ENCODE data around the gene FAAP20.

Gene FAAP20

DNA sequence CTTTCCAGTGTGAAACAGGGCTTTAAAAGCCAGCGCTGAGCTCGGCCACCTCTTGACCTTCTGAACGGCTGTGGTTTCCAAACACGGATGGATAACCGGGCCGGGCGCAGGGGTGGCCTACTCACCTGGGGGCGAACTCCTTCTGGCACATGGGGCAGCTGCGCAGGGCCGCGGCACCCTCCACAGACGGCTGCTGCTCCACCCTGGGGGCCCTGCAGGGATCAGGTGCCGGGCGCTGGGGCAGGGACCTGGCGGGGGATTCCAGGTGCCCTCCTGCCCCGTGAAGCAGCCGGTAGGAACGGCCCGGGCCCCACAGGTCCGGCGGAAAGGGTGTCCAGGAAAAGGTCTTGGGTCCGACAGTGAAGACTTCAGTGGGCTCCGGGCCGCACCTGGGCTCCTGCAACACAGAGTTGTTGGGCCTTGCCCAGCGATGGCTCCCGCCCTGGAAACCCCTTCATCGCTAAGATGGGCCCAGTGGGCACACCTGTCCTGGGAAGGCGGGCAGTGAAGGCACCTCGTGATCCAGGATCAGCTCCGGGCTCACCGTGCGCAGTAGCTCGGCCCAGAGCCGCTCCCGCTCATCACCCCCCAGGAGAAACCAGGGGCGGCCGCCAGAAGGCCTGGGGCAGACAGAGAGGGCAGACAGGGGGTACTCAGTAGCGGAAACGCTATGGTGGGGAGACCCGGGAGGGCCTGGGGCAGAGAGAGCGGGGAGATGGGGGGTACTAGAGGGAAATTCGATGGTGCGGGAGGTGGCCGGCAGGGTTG, 874 bp downstream of the FAAP20 start:
- no peak for DNase-seq

DNA sequence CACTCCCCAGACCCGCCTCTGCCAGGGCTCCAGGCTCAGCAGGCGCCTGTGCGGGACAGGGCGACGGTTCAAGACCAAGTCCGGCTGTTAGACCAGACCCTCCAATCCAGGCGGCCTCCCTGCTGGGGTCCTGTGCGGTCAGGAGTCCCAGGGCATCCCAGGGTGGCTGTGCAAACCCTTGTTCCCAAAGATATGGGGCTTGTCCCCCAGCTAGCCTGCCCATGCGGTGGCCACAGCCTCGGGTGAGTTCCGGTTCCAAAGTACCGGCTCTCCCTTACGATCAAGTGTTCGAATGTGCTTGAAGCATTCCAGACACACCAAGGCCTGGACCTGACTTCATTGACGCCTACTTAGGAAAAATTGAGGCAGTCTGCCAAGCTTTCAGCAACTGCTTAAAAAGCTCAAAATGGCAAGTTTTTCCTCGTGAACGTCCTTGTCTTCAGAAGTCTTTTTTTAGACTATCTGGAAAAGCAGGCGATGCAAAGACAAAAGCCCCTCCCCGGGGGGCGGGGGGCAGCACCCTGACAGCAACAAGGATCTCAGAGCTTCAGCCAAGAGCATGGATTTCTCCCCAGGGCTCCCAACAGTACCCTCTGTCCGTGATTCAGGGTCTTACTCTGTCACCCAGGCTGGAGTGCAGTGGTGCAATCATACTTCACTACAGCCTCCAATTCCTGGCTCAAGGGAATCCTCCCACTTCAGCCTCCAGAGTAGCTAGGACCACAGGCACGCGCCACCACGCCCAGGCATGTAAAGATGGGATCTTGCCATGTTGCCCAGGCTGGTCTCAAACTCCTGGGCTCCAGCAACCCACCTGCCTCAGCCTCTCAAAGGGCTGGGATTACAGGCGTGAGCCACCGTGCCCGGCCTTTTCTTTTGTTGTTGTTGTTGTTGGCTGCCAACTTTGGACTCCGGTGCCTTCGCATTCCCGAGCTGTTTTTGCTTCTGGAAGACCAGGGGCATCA, 2.3 kb downstream of the FAAP20 start:
- no peak for DNase-seq

DNA sequence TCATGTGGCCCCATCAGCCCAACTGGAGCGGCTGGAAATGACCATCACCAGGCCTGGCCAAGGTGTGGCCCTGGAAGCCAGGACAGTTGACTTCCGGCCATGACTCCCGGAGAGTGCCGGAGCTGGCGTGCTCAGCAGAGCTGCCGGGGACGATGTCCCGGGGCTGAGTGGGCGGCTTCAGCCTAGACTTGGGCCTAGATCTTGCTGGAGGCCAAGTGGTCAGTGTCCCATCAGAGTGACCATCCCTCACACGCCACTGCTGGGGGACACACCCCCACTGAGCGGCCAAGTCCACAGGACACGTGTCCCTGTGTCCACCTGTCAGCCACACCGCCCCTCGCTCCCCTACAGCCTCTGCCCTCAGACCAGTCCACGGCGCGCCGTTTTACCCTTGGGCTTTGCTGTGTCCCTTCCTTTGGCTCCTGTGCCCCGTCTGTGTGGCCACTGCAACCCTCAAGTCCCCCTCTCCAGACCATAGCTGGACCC, 4.0 kb downstream of the FAAP20 start:
- DNase-seq, result no peak

DNA sequence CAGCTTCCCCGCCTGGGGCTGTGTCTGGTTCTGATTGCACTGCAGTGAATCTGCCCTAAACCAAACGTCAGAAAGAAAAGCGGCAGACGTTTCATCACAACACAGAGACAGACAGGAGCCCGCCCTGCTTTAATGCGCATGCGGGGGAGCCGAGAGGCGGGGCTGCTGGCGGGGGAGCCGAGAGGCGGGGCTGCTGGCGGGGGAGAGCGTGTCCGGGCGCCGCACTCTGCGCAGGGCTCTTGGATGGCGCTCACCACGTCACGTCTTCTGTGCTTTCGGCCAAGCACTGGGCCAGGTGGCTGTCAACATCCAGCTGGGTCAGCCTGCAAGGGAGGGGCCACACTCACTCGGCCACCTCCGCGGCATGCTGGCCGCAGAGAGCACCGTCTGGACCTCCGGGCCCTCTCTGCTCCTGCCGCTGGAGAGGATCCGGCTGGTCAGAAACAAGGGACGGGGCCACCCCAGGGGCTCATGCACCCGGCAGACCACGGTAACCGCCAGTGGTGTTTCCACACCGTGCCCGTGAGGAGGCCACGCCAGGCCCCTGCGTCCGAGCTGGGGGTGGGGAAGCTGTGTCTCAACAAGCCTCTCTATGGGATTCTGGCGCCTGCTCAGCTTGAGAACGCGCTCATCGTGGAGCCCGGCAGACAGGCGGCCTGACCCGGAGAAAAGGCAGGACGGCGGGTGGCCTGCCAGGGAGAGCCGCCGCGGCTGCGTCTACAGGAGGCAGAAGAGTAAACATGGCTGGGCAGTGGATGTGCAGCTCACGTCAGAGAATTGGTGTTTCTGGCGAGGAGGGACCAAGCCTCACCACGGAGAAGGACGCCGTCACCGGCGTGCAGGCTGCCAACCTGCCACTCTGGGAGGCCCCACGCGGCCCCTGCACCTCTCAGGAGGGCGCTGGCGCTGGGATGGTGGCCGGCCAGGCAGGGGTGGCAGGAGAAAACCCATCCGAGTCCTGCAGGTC, 4.8 kb downstream of the FAAP20 start:
- DNase-seq, result peak; percentile 95

DNA sequence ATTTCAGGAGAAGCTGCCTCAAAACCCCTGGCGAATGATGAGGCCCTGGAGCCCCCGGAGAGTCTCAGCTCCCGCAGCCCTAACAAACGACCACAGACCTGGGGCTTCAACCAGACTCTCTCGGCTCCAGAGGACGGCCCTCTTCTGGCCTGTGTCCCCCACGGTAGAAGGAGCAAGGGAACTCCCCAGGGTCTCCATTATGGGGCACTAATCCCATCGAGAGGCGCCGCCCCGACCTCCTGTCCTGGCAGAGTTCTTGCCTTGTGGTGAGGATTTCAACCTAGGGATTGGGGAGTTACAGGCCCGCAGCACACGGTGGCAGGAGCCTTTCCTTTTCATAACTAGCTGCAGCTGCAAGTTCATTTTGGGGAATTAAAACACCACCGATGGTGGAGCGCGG, 6.2 kb downstream of the FAAP20 start:
- no peak for DNase-seq

DNA sequence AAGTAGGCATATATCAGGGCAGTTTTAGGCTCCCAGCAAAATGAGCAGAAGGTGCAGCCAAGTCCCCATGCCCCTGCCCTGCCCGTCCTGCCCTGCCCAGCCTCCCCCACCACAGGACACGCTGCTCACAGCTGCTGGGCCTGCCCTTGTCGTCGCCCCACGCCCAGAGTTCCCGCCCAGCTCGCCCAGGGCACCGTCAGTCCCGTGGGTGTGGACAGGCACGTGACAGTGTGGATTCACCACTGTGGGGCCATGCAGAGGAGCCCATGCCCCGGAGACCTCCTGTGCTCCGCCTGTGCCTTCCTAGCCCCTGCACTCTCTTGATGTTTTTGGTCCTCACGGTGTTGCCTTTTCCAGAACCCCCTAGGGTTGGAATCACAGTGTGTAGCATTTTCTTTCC, 7.0 kb downstream of the FAAP20 start:
- DNase-seq, result no peak

DNA sequence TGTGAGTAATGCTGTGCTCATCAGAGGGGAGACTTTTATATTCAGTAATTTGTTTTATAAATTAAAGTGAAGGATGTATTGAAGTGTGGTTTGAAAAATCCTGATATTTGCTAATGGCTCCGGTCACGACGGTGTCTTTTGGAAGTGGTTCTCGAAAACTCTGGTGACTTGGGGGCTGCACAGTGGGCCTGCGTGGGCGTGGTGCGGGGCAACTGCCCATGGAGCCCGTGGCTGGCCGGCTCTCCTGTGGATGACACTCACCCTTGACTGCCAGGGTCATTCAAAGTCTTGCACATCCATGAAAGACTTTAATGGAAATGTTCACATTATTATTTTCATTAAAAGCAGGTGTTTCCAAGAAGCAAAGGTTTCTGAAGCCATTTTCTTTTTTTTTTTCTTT, 7.7 kb downstream of the FAAP20 start:
- DNase-seq, result no peak

DNA sequence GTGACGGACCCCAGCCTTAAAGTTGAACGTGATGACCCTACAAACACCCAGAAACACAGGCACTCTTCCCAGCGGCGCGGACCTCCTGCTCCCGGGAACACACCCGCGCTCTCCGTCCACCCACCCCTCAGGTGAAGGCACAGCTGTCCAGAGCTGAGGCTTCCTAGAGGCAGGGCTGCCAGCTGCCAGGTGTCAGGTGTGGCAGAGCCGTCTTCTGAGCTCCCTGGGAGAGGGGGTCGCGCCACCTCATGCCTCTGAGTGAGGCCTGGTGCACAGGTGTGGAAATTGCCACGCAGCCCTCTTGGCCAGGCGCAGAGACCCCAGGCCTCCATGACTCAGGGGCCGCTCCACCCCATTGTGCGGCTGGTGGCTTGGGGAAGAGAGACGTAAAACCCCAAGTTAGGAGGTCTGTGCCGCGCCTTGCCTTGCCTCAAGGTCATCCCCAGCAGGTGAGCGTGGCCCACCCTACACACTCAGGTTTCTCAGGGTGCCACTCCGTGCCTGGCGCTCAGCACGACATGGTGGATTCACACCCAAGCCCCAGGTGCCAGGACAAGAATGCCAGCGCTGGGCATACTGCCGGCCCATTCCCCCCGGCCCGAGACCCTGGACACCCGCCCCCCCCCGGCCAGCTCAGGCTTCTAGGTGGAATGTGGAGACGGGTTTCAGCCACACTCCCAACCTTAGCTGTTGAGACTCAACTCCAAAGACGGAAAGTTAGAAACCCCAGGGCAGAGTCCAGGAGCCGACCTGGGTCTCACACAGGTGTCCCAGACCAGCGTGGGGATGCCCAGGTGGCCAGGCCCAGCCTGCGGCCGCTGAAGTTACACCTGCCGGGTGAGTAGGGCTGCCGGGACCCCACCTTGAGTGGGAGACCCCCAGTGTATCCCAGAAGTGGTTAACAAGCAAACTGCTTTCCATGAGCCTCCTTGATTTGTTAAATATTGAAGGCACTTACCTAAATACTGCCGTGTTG, 8.4 kb downstream of the FAAP20 start:
- DNase-seq, result no peak

DNA sequence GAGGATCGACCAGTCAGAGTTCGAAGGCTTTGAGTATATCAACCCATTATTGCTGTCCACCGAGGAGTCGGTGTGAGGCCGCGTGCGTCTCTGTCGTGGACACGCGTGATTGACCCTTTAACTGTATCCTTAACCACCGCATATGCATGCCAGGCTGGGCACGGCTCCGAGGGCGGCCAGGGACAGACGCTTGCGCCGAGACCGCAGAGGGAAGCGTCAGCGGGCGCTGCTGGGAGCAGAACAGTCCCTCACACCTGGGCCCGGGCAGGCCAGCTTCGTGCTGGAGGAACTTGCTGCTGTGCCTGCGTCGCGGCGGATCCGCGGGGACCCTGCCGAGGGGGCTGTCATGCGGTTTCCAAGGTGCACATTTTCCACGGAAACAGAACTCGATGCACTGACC, 9.6 kb downstream of the FAAP20 start:
- DNase-seq, result no peak

DNA sequence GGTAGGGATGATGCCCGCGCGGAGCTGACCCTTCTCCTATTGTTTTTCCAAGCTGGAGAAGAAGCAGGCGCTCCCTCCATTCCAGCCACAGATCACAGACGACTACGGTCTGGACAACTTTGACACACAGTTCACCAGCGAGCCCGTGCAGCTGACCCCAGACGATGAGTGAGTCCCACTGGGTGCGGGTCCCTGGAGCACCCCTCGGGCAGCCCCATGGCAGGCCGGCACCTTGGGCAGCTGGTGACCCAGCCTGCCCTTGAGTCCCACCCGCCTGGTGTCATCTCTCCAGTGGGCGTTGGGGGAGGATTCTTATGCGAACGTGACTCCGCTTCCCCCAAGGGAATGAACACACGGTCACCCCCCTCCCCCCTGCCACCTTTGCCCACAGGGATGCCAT, 10.0 kb downstream of the FAAP20 start:
- DNase-seq, result no peak

DNA sequence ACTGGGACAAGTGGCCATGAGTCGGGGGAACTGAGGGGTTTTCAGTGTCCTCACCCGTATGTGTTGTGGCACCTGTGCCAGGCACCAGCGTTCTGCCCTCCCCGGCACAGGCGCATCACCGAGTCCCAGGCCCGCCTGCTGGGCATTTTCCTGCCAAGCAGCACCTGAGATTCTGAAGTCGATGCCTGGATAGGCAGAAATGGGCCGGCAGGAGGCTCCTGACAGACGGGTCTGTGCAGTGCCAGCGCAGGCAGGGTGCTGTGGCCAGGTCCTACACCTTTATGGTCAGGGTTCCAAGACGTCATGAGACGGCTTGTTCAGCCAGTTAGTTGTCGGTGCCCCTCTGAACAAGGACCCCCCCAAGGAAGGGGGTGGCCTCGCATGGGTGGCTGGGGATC, 10.6 kb downstream of the FAAP20 start:
- DNase-seq, result no peak

DNA sequence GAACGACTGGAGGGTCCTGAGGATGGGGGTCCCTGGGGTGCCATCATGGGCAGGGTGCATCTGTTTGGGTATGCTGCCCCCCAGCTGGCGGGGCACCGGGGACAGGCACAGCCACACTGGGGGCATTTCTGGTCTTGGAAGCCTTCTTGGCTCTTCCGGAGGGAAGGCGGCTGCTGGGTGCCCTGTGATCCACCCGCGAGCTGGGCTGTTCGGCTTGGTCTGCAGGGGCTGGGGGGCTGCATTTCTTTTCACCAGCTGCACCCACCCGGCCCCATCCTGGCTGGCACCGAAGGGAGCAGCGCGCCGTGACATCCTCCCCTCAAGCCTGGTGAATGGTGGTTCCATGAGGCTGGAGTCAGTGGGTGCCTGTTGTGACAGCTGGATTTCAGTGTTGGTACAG, 12.2 kb downstream of the FAAP20 start:
- no peak for DNase-seq

DNA sequence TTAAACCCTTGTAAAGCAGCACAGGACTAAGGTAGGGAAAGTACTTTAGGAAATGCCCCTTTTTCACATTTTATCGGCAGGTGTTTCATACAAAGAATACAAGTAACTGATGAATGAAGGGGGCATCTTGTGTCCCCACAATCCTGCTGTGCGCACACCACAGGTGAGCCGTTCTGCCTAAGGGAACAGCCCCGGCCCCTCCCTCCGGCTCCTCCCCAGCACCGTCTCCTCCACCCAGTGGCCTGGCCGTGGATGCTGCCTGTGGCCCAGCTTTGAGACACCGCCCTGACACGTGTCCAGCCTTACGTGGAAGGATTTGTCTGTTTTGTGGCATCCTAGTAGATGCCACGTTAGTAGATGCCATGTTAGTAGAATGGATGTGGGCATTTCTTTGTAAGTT, 12.8 kb downstream of the FAAP20 start:
- no peak for DNase-seq

DNA sequence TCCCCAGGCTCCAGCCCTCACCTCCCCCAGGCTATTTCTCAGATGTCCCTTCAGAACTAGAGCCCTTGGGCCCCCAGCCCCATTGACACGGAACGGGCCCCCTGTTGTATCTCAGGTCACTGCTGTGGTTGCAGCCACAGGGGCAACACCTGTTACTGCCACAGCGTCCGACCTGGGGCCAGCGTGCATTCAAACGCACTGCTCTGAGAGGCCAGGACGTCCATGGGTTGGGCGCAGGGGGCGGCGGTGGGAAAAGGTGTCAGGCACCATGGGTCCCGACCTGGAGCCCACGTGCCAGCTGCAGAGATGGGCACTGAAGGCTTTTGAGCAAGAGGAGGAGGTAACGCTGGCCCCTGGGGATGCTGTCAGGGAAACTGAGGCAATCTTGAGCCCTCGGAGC, 13.3 kb downstream of the FAAP20 start:
- DNase-seq, result no peak

DNA sequence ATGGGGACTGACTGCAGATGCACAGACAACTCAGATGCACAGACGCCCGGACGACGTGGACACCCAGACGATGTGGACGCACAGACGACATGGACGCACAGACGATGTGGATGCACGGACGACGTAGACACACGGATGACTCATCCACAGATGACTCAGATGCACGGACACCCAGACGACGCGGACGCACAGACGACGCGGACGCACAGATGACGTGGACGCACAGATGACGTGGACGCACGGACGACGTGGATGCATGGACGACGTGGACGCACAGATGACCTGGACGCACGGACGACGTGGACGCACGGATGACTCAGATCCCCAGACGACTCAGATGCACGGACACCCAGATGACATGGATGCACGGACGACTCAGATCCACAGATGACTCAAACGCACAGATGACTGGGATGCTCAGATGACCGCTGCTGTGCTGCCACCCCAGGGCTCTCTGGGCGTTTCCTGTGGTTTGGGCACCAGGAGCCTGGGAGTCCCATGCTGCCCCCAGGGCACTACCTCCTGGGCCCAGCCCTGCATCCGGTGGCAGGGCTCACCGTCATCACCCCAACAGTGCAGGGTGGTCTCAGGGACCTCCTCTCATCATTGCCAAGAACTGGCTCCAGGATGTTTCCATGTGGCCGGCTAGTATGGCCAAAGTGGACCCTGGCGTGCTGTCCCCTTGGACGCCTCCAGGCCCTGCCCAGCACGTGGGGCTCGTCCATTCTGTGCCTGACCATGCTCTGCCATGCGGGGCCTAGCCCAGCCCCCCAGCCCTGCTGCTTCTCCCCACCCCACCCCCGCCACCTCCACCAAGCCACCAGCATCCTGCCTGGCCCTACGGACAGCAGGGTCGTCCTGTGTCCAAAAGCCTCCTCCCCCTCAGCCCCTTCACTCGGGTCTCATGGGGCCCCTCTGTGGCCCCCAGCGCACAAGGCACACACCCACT, 14.0 kb downstream of the FAAP20 start:
- no peak for DNase-seq

DNA sequence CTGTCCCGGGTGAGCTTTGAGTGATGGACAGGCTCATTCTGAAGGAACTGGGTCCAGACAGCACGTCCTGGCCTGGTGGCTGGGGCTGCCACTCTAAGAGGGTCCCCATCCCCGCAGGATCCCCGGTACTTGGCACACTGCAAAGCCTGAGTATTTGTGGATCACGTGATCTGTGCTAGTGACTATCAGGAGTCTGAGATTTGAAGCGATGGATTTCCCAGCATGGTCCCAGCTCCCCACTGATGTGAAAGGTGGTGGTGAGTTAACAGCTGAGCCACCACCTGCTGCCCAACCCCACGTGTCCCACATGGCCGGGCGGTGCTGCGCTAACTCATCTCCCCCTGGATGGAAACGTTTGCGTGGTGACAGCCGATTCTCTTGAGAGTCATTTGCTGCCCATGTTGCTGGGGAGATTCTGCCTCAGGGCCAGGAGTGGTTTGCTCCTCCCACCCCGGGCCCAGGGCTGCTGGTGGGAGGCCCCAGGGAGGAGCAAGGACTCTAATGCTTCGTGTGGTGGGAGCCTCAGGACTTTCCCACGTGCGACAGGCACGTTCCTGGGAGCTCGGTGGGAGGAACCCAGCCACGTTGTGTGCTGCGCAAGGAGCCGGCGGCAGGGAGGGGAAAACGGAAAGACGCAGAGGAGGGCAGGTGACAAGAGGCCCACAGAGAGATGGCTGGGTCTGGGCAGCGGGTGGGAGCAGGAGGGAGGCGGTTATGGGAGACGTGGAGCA, 15.1 kb downstream of the FAAP20 start:
- DNase-seq, result no peak

DNA sequence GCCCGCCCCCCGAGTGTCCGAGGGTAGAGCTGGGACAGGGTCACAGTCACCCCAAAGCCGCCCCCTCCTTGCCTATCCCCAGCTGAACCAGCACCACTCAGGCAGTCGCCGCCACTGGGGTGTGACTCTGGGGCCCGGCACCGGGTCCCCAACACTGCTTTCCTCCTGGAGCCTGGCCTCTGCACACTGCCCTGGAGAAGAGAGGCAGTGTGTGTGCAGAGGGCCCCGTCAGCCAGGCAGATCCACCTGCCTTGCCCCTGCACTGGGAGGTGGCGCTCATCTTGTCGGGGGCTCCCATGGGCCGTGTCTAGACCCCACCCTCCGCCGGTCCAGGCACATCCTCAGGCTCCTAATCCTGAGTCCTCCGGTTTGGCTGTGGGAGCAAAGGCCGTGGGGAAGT, 15.7 kb downstream of the FAAP20 start:
- no peak for DNase-seq

DNA sequence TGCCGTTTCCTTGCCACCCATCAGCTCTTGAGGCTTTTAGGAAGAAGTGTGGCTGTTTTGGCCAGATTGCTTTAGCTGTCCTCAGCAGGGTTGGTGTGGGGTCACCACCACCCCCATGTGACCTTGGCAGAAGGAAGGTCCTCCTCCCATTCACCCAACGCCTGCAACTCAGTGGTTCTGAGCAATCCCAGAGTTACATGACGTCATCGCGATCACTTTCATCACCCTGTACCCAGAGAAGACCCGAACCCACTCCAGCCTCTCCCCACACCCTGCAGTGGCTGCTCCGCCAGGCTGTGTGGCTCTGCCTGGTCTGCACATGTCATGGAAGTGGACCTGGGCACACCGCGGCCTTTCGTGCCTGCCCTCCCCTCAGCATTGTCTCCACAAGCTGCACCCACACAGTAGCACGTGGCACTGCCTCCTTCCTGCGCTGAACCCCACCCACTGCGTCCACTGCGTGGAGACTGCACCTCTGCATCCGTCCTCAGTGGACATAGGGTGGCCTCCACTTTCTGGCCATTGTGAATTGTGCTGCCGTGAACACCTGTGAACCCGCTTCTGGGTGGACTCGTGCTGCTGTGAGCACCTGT, 16.5 kb downstream of the FAAP20 start:
- no peak for DNase-seq

DNA sequence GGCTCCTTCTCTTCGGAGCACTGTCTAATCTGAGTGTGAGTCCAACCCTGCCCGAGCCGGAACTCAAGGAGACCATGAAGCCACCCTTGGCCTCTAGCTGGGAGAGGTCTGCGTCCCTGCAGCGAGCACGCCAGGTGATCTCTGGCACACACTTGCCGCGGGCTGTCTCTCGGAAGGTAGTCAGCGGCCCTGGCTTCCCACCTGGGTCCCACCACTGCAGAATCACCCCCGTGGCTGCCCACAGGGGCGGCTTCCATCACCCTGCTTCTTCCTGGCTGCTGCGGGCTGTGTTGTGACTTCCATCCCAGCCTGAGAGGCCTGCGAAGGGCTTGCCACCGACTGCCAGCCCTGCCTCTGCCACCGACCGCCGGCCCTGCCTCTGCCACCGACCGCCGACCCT, 17.0 kb downstream of the FAAP20 start:
- no peak for DNase-seq
